Effector CD4-positive, alpha-beta T cell (primary cell): ENCODE measurements around the gene PYGB.

ENCODE experiments used
- DNase-seq: peaks from one replicate; pipeline ENCODE4 v3.0.0-alpha.2; 2020

The PYGB gene

DNA sequence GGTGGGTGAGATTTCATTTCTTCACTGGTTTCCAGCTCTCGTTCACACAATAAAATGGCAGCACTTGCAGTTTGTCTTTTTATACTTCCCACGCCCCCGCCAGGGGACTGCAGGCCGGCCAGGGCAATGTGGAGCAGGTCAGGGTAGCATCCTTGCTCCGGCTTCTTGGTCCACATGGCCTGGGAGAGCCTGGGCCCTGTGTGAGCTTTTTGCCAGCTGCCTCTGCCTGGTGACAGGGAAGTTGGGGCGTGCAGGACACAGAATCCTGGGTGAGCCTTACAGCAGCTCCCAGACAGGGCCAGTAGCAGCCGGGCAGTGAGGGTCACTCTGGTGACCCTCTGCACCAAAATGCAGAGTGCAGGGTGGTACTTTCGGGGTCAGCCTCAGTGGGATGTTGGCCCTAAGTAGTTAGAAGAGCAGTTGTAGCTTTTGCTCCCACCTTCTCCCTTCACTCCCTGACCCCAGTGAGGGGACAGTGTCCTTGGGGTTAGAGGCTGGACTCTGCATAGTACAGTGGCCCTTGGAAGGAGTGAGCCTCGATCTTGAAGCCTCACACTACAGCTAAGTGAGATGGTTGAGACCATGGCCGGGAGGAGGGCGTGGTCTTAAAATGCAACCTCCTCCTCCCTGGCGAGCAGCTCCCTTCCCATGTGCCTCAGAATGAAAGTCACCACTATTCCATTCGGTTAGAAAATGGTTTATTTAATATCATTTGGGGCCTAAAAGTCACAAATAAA, 23.8 kb downstream of the PYGB start:
- no peak for DNase-seq

DNA sequence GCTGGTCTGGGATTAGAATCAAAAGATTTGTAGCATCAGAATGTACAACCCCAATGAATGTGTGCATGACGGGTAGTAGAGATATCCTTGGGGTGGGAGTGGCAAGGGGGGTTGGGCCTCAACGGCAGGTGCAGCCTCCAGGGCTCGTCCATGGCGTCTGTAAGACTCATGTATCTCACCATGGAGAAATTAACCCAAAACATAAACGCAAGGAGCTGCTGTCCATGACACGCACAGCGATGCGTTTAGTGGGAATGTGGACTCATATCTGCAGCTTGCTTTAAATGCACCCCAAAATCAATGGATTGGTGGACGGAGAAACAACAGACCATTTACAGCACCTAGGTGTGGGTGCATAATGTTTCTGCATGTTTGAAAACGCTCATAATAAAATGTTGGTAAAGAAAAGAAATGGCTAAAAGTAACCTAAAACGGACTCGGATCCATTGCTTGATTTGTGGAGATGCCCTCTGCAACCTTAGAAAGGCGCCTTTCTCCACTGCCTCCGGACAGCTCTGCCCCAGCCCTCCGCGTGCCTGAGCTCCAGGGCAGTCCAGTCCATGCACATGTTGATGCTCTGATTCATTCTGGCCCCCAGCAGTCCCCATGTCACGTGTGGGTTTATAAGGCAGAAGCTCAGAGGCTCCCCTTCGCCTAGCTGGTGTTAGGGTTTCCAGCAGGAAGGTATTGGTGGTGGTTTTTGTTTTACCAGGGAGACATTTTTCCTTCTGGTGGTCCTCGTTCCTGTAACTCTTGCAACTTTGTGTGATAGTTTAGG, 24.5 kb downstream of the PYGB start:
- DNase-seq = no peak

DNA sequence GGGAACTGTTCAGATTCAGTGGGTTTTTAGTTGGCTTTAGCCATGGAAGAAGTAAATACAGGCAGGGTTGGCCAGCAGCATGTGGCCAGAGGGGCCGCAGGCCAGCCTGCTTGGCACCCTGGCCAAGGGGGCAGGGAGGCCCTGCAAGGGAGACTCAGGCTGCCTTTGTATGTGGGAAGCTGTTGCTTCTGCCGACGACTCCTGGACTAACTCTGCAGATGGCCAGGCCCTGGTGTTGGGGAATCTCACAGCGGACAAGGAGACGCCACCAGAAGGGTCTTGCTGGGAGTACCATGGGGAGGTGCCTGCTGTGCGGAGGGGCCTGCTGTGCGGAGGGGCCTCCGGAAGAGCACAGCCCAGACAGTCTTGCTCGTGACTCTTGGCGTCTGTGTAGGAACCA, 25.2 kb downstream of the PYGB start:
- DNase-seq = no peak

DNA sequence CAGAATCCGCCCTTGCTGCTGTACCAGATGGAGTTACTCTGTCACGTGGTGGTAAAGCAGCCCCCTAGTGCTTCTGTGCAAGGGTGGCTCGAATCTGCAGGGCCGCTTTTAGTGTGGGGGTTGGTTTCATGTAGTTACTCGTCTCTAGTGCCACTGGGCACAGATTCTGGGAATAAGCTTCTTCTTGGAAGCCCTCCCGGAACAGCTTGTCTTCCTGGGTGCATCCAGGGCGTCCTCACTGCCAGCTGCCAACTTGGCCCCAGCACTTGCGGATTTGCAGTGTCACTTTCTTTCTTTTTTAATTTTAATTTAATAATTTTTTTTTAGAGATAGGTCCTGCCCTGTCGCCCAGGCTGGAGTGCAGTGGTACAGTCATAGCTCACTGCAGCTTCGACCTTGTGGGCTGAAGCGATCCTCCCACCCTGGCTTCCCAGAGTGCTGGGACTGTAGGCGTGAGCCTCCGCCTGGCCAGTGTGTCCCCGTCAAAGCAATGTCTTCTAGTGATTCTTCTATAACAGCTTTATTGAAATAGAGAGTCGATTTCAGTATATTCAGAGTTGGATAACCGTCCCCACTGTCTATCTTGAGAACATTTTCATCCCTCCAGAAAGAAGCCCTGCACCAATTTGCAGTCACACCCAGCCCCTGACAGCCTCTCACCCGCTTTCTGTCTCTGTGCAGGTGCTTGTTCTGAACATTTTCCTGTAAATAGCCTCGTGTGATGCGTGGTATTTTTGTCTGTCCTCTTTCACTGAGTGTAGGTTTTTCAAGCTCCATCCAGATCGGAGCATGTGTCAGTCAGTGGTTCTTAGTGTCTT, 25.9 kb downstream of the PYGB start:
- DNase-seq = no peak

DNA sequence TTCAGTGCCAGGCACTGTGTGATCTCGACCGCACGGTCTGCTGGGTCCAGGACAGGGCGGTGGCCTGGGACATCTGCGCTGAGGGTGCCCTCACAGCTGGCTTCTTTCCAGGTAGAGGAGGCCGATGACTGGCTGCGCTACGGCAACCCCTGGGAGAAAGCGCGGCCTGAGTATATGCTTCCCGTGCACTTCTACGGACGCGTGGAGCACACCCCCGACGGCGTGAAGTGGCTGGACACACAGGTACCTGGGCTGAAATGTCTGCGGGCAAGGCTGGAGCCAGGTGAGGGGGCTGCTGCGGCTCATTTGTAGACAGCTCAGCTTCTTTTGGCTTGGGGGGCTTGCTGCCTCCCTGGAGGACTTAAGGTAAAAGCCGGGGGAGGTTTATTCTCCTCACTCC, 26.6 kb downstream of the PYGB start:
- DNase-seq = no peak

DNA sequence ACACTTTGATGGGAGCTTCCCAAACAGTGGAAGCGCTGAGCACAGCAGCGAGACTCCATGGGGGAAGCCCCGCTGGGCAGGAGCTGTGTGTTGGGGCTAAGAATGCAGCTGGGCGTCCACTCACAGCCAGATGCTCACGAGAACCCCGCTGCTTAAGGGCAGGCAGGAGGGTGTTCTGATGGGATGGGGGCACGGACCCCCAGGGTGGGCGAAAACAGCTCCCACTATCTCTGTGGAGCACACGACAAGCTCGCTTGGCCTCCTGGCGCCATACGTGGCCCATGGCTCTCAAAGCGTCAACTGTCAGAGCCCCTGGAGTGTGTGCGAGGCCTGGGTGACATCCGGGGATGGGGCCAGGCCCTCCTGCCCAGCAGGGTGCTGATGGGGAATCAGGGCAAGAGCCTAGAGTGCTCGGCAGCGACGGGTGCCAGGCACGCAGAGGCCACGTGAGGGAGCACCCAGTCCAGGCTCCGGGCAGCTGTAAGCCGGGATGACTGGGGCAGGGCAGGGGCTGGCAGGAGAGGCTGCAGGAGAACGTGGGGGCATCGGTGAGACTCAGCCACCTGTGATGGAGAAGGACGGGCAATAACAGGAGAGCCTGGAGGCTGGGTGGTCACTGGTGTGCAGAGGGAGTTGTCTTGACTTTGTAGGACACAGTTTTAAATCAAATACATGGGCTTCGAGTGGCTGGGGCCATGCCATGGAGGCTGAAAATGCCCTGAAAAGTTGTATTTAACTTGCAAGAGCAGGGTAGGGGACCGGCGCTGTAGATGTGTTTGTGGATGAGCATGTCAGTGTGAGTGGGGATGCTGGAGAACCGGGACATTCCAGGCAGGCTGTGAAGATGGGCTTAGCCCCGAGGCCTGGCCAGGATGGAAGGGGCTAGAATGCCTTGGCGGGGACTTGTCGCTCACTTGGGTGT, 27.3 kb downstream of the PYGB start:
- DNase-seq = no peak

DNA sequence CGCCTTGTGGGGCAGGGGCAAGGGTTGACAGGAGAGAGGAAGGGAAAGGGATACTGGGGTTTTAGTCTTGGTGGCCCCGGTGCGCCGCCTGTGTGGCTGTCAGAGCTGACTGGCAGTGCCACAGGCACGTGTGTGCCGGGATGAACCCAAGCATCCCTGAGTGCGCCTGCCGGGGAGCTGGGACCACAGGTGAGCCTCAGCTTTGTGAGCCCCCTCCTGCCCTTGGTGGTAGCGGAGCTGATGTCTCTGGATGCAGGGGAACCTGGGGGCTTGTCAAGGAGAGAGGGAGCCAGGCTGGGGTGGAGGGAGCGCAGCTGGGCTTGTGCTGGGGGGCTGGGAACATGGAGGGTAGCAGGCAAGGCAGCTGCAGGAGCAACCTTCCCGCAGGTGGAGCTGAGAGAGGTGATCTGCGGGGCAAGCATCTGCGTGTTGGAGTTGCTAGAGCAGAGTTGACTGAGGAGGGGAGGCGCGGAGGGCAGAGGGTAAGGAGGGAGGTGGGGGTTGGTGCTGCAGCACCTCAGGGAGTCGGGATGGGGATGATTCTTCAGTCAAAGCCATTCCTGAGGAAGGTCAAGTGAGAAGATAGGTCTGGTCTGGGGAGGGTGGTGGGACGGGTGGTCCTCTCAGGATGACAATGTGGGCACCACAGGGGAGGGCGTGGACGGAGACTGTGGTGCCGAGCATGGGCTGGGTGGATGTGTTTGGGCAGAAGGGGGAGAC, 28.1 kb downstream of the PYGB start:
- no peak for DNase-seq

DNA sequence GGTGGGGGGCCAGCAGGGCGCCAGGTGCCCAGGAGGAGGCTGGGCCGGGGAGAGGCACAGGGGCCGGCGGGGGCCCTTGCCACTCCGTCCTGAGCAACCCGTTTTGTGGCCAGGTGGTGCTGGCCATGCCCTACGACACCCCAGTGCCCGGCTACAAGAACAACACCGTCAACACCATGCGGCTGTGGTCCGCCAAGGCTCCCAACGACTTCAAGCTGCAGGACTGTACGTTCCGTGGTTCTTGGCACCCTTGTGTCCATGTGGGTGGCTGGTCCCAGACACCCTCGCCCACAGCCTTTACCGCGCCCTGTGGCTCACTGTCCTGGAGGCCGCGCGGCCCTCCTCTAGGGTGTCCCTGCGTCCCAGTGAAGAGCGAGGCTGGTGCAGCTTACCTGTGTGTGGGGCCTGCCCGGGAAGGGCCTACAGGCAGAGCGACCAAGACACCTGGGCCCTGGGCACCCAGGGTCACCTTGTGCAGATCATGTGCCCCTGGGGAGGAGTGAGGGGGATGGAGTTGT, 28.7 kb downstream of the PYGB start:
- no peak for DNase-seq

DNA sequence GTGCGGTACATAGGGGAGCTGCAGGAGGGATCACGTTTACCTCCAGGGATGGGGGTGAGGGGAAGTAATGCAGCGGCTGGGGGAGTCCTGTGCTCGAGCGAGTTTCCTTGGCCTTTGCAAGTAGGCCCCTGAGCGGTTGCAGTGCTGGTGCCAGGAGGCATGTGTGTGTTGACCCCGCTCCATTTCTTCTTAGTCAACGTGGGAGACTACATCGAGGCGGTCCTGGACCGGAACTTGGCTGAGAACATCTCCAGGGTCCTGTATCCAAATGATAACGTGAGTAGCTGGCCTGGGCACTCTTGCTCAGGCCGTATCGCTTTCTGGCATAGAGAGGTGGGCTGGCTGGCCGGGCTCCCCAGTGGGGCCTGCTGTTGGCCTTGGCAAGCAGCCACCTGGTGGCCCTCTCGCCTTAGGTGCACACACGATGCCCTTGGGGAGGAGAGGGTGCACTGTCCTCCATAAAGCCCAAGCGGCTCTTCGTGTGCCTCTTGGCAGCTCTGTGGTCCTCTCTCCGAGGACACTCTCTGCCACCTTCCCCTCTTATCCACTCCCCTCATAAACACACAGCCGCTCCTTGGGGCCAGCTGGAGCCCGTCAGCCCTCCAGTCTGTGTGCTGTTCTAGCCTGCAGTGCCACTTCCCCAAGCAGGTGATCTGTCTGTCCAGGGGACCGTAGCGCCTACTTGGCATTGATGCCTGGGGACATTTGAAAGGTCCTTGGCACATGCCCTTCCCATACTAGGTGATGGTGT, 29.3 kb downstream of the PYGB start:
- DNase-seq = no peak

DNA sequence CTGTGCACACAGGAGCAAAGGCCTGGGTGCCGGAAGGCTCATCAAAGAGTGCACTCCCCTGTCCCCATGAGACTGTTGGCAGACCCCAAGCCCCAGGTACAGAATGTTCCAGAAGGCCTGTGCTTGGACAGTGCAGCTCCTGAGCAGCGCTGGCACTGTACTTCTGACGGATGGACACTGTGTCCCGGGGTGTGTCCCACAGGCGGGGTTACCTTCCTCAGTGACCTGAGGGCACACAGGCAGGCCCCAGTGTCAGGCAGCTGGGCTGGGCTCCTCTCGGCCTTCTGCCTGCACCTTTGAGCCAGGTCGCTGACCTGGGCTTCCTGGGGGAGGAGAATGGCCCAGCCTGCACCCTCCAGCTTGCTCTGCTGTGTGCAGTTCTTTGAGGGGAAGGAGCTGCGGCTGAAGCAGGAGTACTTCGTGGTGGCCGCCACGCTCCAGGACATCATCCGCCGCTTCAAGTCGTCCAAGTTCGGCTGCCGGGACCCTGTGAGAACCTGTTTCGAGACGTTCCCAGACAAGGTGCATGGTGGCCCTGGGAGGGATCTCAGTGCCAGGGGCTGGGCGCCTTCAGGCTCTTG, 30.1 kb downstream of the PYGB start:
- no peak for DNase-seq

DNA sequence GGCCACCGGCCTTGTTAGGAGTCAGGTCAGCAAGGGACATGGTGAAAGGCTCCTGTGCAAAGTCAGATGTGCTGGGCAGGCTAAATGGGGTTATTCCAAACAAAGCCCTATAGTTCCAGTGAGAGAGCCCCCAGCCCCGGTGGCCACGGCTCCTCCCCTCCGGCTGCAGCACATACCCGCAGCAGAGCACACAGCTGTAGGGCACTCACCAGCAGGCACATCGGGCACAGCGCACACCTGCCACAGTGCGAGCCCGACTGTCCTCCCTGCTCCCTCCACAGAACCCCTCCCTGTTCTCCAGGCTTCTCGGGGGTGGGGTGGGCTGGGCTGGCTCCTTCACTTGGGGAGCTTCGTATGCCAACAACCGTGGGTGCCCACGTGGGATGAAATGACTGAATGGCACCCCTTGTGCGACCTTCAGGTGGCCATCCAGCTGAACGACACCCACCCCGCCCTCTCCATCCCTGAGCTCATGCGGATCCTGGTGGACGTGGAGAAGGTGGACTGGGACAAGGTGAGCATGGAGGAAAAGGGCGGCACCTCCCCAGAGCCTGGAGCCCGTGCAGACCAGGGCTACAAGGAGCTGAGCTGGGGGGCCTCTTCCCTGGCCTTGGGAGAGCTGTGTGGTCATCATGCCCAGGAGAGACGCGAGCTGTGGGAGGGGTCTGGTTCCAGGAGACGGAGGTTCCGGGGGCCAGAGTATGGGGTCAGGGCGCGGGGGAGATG, 30.9 kb downstream of the PYGB start:
- DNase-seq = no peak

DNA sequence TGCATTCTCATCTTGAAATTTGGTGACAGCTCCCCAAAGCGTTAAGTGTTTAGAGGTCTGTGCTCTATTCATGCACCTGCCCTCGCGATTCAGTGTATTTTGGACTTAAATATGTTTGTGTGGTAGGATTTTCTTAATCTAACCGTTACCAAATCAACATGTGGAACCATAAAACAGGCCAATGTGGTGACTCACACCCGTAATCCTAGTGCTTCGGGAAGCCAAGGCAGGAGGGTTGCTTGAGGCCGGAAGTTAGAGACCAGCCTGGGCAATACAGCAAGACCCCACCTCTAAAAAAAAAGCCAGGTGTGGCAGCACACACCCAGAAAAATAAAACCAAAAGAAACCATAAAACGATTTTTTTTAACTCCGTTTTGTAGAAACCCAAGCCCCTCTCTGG, 31.5 kb downstream of the PYGB start:
- no peak for DNase-seq

DNA sequence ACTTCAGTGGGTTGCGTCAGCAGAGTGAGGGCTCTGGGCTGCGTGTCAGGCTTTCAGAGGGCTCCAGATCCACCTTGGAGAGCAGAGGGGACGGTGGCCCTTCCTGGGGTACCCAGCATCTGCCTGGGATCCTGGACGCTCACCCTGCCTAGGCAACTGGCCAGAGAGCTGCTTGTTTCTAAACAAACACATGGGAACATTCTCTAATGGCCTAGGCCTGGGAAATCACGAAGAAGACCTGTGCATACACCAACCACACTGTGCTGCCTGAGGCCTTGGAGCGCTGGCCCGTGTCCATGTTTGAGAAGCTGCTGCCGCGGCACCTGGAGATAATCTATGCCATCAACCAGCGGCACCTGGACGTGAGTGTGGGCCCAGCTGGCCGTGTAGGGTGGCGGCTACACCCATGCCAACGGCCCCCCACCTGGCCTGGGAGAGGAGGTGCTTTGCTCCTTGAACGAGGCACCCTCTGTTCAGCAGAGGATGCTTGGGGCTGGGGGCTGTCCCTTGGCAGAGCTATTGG, 32.2 kb downstream of the PYGB start:
- no peak for DNase-seq

DNA sequence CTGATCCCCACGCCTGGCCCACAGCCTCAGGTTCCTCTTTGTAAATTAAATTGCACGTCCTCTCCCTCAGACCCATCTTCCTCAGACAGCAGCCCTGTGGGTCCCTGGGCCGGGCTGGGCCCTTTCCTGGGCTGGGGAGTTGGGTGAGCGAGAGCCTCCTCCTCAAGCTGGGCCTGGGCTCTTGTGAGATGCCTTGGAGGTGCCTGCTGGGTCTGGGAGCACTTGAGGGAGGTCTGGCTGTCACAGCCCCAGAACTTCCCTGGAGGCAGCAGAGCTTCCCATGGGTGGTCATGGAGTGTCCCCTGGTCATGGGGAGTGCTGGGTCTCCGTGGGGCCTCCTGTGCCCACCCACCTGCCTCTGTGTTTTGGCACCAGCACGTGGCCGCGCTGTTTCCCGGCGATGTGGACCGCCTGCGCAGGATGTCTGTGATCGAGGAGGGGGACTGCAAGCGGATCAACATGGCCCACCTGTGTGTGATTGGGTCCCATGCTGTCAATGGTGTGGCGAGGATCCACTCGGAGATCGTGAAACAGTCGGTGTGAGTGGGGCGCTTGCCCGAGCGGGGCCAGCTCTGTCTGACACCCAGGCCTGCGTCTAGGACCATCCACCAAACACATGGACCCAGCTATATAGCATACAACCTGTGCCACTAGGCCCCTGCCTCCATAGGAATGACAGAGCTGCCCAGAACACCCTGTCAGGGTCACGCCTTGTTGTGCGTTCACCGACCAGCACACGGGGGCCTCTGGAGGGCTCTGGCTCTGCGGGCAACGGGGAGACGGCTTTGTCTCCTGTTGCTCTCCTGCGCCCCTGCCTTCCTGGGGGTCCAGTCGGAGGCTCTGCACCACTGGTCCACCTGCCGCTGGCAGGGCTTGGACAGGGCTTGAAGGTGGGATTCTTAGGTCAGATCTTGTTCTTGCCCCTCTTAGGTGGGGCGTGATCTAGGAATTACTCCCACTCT, 33.0 kb downstream of the PYGB start:
- no peak for DNase-seq

DNA sequence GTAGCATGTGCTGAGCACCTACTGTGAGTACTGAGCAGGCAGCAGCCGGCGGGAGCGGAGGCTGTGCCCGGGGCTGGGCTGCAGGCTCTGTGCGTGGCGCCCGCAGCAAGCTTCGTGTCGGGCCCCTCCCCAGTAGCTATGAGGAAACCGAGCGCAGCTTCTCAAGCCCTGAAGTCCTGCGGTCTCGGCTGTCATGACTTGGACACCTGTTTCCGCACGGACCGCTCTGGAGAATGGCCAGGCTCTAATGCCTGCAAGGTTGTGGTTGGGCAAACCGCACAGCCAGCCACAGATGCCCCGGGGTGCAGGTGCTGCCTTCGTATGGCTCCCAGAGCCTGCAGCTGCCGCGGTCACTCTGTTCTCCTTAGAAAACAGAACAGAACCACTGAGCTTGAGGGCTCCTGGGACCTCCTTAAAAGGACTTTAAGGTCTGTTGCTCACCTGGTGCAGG, 33.7 kb downstream of the PYGB start:
- no peak for DNase-seq

DNA sequence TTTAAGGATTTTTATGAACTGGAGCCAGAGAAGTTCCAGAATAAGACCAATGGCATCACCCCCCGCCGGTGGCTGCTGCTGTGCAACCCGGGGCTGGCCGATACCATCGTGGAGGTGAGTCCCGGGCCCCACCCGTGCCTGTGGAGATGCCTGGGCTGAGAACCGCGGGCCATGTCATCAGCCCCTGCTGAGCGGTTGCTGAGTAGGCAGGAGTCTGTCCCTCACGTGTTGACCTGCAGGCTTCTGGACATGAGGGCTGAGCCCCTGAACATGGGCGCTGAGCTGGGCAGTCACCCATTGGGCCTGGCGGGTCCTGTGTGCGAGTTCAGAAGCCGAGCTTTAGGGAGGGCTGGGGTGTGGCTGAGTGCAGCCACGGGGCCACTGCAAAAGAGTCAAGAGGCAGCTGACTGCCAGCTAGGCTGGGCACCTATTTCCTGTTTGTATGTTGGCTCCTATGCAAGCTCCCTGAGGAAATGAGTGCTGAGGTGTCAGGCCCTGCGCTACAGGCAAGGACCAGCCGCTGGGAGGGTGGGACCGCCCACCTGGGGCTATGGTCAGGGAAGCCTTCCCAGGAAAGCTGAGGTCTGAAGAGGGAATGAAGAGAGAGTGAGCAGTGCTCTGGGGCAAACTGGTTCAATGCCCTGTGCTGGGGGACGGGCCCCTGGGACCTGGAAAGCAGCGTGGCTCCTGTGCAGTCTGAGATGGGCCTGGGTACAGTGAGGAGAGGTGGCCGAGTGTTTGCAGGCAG, 34.3 kb downstream of the PYGB start:
- no peak for DNase-seq

DNA sequence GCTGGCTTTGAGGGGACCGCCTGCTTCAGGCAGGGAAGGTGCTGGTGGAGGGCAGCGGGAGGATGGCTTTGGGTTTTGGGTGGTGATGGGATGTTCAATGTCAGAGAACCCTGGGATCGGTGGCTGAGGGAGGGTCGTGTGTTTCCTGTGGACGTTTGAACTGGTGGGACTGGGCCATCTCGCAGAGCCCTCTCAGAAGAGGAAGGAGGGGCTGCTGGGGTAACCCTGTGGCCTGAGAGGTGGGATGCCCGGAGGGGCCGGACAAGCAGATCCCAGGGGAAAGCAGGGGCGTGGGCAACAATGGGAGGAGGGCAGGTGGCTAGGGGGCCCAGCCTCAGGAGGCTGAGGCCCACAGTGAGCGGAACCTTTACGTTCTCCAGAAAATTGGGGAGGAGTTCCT, 34.9 kb downstream of the PYGB start:
- DNase-seq = no peak
